HG02870 (cell line): ENCODE measurements around the gene FBXO11.

Source experiments
- ATAC-seq: cut with Tn5 transposase; IDR thresholded peaks from one replicate; pipeline ENCODE4 v1.9.1; 2021; ENCODE audit warnings: mild to moderate bottlenecking, moderate library complexity; ENCODE audit not compliant: unreplicated experiment

FBXO11 gene

DNA sequence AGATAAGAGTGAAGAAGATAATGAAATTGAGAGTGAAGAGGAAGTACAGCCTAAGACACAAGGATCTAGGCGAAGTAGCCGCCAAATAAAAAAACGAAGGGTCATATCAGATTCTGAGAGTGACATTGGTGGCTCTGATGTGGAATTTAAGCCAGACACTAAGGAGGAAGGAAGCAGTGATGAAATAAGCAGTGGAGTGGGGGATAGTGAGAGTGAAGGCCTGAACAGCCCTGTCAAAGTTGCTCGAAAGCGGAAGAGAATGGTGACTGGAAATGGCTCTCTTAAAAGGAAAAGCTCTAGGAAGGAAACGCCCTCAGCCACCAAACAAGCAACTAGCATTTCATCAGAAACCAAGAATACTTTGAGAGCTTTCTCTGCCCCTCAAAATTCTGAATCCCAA is 107.7 kb downstream of the FBXO11 start:
- ATAC-seq = no peak

DNA sequence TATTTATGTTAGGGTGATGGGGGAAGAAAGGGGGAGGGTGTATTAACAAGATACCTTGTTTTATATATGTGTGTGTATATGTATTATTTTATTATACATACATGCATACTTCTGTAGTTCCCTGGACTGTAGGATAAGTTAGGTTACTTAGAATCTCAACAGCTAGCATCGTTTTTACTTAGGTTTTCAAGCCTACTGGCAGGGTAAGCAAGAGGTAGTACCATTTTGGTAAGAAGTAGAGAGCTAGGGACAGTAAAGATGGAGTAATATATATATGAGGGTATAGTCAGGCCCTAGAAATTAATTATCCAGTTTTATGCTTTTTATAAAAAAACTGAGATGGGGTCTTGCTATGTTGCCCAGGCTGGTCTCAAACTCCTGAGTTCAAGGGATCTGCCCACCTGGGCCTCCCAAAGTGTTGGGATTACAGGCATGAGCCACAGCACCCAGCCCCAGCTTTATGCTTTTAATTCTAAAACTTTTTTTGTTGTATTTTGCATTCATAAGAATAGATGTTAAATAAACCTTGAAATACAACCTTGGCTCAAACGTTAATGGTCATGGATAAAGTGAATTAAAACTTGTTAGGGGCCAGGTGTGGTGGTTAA is 110.1 kb downstream of the FBXO11 start:
- no peak for ATAC-seq

DNA sequence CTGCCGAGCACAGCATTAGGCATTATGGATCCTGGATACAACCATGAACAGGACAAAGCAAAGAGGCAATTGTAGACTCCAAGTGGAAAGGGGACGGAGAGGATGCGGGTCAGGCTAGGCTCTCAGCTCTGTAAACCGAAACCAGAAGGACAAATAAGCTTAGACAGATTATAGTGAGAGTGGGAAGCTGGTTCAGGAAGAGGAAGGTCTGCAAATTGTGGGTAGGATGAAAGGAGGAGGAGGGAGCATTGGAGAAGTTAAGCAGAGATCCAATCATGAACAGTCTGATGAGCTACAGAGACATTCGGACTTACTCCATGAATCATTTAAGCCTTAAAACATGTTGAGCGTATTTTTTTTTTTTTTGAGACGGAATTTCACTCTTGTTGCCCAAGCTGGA is 120.3 kb downstream of the FBXO11 start:
- ATAC-seq = no peak

DNA sequence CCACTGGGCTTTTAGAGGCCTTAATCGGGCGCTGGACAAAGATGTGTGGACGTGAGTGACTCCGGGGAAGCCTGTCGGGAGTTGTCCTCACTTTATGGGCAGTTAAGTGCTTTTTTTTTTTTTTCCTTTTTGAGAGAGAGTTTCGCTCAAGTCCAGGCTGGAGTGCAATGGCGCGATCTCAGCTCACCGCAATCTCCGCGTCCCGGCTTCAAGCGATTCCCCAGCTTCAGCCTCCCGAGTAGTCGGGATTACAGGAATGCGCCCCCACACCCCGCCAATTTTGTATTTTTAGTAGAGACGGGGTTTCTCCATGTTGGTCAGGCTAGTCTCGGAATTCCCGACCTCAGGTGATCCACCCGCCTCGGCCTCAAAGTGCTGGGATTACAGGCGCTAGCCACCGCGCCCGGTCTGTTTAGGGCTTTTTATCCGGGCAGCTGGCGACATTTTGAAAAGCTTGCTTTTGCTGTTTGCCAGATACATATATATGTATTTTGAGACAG is 121.9 kb downstream of the FBXO11 start:
- no peak for ATAC-seq

DNA sequence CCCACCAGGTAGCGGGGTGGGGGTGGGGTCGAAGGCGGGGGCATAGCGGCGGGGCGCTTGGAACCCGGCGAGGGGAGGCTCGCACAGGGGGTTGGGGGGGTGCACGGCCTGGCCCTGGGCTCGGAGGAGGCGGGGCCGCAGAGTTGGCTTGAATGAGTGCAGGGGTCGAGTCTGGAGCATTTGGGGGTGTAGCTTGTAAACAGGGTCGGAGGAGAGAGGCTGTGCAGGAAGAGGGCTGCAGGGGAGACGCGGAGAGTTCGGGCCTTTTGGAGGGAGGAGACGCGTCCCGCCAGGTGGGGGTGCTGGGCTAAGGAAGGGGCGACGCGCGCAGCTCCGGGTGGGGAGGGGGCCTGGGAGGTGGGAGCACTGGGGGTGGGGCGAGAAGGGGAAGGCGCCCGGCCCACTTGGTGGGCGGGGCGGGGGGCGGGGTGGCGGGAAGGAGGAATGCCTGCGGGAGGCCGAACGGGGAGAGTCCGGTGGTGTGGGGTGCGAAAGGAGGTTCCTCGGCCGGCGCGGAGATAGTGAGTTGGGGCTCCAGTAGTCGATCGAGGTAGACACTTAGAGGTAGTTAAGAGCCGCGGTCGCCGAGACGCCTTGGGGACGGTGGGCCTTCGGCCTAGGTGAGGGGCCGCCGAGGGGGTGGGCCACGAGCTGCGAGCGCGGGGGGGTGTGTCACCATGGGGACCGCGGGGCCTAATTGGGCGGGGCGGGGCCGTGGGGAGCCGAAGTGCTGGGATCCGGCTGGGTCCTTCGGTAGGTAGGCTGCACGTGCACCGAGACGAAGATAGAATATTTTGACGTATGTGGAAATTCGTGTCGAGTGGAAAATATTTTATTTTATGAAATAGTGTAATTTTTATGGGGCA is 122.6 kb downstream of the FBXO11 start:
- peak; percentile 17 for ATAC-seq

DNA sequence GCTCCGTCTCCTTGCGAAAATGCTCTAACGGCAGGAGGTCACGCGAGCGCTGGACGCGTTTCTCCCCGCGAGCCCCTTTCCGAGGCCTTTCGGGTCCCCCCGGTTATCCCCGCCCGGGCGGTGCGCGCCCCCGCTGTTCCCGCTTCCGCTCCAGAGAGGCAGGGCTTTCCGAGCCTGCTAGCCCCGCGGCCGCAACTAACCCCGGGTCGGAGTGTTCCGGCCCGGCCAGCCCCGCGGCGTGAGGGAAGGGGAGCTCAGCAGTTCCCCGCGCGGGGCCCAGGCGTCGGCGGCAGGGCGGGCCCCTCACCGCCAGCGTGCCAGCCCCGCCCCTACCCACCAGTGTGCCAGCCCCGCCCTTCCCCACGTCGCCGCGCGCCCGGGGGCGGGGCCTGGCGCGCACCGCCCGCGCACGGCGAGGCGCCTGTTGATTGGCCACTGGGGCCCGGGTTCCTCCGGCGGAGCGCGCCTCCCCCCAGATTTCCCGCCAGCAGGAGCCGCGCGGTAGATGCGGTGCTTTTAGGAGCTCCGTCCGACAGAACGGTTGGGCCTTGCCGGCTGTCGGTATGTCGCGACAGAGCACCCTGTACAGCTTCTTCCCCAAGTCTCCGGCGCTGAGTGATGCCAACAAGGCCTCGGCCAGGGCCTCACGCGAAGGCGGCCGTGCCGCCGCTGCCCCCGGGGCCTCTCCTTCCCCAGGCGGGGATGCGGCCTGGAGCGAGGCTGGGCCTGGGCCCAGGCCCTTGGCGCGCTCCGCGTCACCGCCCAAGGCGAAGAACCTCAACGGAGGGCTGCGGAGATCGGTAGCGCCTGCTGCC is 123.4 kb downstream of the FBXO11 start, which contains the start of gene MSH6:
Gene MSH6, plus strand, starts transcription at position 475 of the 815 bp plus-strand sequence. Its CDS starts 89 bp downstream, at position 564.
- ATAC-seq = peak; percentile 80

DNA sequence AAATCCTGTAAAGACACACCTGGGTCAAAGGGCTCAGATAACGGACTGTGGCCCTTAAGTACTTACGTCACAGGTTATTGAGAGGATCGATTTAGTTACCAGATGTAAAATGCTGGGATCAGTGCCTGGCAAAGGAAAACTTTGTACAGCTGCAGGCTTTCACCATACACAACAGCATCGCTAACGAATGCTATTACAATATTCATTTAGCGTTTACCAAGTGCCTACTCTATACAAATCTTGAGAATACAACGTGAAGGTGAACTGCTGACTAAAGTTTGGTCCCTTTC is 124.0 kb downstream of the FBXO11 start:
- no peak for ATAC-seq

DNA sequence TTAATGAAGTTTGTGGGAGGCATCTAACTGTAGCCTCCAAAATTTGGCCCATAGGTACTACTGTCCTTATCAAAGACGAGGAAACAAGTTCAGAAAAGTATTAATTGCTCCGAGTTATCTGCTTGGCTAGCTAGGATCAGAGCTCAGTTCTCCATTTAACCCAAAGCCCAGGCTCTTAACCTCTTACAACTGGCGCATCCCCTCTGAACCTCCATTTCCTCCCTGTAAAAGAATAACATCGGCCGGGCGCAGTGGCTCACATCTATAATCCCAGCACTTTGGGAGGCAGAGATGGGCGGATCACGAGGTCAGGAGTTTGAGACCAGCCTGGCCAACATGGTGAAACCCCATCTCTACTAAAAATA is 126.9 kb downstream of the FBXO11 start:
- no peak for ATAC-seq

DNA sequence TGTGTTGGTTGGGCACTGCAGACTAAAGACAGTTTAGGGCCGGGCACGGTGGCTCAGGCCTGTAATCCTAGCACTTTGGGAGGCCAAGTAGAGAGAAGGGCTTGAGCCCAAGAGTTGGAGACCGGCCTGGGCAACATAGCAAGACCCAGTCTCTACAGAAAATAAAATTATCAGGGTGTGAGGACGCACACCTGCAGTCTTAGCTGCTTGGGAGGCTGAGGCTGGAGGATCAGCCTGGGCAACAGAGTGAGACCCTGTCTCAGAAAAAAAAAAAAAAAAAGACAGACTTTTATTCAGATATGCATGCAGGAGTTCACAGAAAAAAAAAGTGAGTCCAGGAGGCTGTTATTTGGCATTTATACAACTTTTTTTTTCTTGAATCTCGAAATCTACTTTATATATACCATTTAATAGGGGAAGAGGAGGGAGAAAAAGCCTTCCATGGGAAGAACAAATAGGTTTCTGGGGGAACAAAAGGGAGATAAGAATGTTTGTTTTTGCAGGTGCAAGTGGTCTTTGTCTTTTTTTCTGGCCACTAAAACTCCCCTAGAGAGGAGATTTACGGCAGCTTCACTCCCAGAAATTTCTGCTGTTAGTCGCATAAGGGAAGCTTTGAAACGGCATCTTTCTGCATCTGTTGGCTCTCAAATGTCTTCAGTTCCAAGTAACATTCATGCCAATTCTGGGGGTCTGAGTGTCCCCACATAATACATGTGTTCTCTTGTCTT is 127.4 kb downstream of the FBXO11 start:
- no peak for ATAC-seq

DNA sequence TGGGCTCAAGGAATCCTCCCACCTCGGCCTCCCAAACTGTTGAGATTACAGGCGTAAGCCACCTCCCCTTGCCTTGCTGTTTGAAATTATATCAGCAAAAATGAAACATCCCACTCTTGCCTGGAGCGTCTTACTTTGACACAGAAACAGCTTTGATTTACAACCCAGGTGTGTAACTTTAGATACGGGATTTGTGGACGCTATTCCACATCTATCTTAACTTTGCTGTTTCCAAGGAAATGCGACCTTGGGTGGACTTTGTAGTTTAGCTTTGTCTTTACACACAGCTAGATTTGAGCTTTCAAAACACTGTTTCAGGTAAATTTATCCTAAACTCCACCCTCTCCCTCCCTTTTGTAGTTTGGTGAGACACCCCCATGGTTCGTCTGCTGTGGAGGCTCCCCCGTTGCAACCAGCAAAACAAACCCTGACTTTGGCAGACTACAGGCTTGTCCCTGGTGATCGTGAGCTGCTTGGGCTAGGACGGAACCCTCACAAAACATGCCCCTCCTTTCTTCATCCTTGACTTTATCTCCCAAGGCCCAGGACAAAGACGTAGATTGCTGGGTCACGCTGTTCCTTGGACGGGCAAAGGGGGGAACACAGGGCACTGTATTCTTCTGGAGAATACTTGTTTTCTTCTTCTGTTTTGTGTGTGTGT is 128.9 kb downstream of the FBXO11 start:
- no peak for ATAC-seq

DNA sequence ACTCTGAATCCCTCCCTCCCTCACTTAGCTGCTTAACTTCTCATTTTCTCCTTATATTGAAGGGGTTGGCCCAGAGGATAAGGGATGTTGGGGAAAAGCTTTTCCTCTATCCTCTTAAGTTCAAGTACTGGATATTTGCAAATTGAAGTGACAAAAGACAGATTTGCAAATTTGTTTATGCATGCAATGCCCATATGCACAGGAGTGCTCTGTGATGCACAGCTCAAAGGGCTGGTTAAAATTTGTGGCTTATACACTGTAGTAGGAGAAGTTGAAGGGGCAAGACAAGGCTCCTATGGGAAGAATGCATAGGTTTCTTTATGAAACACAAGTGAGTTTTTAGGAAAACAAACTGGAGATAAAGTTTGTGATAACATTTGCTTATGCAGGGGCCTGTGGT is 131.7 kb downstream of the FBXO11 start:
- no peak for ATAC-seq

DNA sequence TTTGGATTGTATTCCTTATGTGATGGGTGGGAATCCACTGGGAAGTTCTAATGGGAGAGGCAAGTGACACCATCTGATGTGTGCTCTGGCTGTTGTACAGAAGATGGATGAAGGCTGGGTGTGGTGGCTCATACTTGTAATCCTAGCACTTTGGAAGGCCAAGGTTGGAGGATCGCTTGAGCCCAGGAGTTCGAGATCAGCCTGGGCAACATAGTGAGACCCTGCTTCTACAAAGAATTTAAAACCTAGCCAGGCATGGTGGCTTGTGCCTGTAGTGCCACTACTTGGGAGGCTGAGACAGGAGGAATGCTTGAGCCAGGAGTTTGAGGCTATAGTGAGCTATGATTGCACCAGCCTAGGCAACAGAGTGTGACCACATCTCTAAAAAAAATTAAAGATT is 134.0 kb downstream of the FBXO11 start:
- ATAC-seq = no peak

DNA sequence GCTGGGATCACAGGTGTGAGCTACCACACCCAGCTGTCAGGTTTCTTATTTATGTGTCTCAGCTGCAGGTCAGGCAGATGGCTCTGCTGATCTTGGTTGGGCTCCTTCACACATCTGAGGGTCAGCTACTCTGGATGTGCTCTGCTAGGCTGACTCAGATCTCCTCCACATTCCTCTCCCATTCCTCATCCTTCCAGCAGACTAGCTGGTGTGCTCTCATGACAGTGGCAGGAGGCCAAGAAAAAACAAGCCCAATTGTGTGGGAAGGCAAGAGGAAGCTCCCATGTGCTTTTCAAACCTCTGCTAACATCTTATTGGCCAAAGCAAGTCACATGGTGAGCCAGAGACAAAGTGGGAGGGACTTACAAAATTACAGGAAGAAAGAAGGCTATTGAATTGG is 135.1 kb downstream of the FBXO11 start:
- no peak for ATAC-seq

DNA sequence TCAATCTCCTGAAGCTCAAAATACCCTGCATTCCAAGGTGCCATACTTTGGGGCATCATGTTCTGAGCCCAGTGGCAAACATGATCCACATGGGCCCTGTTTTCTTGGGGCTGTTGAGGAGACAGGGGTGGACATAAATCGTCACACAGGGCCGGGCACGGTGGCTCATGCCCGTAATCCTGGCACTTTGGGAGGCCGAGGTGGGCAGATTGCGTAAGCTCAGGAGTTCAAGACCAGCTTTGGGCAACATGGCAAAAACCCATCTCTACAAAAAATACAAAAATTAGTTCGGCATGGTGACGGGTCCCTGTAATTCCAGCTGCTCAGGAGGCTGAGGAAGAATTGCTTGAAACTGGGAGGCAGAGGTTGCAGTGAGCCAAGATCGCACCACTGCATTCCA is 137.0 kb downstream of the FBXO11 start:
- ATAC-seq = no peak

DNA sequence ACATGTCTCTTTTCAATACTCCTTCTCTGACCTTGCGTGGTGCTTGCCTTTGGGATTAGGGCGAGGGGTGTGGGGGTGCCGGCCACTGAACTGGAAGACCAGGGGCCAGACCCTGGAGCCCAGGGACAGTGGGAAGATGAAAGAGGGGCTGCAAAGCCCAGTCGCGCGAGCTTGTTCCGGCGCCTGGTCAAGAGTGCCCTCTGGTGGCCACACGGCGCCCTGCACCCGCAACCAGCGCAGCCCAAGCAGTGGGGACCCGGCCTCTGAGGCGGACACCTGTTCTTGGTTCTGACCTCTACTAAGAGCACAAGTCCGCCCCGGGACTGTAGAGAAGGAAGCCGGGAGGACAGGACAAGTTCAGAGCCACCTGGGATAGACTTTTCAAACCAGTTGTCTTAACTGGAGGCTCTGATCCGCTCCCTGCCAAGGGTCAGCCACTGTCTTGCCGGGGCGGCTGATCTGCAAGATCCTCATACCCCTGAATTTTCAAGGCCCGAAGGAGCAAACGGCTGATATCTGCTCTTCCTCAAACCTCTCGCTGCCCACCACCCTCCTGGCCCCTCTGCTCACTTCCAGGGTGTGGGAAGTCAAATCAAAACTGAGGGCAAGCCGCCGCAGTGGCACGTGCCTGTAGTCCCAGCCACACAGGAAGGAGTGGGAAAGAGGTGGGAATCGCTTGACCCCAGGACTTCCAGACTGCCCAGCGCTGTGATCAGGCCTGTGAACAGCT is 138.3 kb downstream of the FBXO11 start:
- peak; percentile 67 for ATAC-seq

DNA sequence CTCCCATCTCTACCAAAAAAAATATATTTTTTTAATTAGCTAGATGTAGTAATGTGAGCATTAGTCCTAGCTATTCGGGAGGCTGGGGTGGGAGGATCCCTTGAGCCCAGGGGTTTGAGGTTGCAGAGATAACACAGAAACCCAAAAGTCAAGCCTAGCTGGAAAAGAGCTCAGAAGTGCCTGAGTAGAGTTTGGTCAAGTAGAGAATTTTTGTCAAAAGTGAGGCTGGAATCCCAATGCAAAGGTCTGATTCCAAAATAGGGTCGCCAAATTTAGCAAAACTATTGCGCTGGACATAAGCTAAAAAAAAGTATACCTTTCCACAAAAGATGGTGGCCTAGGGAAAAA is 138.8 kb downstream of the FBXO11 start:
- ATAC-seq = no peak

DNA sequence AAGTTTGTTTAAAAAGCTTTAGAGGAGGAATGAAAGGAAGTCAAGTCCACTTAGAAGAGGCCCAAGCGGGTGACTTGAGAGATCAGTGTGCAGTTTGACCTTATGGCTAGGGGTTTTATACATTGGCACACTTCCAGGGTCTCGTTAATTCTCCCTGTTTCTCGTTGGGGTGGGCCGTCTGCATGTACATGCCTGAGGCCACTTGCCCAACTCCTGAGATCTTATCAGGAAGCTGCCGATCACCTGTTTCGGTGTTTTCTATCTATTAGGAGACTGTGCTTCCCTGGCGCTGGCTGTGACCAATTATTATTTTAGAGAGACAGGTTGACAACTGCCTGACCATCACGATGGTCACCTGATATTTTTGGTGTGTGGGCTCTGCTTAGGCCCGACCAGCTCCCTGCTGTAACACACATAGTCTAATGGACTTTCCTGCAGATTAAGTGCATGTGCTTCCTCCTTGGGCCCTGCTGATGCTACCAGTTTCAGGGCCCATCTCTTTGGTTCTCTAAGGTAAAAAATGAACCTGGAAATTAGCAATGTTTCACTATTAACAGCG is 154.4 kb downstream of the FBXO11 start:
- peak; percentile 24 for ATAC-seq

DNA sequence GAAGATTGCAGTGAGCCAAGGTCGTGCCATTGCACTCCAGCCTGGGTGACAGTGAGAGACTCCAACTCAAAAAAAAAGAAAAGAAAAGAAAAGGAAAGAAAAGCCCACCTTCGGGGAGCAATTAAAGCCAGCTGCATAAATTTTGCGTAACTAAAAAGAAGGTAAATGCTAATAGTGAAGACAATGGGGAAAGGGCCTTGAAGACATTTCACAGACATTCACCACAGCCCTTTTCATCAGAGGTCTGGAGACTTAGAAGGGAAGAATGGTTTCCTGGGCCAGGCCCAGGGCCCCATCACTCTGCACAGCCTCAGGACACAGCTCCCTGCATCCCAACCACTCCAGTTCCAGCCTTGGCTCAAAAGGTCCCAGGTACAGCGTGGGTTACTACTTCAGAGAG is 158.4 kb downstream of the FBXO11 start:
- ATAC-seq = no peak

DNA sequence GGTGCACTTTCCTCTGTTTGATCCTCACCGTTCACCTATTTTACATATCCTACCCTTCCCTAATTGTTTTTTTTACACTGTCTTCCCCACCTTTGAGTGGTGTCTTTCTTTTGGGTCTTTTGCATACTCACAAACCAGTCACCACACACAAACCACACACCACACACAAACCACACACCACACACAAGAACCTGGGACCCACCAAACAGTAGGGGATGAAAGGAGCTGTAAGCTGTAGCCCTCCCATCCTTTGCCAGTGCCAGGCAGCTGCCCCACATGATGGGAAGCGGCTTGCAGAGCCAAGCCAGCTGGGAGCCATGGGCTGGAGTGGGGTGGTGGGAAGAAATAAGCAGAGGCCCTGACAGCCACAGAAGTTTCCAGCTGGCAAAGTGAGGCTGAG is 162.2 kb downstream of the FBXO11 start:
- ATAC-seq = no peak

DNA sequence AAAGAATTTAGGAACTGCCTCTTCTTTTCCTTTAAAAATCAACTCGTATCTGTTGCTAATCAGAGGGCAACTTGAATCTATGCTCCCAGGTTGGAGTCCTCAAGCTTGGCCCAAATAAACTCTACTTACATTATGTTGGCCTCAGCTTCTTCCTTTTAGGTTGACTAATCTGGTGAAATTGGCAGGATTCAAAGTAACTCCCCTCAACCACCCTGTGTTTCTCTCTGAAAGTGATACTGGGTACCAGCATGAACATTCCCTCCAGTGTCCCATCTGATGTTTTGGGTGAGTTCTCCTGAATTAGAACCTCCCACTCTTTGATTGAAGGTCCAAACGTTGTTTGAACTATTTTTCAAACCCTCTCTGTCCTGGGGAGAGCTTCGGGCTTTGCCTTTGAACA is 164.7 kb downstream of the FBXO11 start:
- no peak for ATAC-seq
